SK-N-MC (cell line): ENCODE results near the gene ABHD15.

Experiments used
- DNase-seq: peaks from one replicate; pipeline ENCODE4 v3.0.0-alpha.2; 2011; ENCODE audit warnings: low read depth, low spot score
- H3K27ac ChIP-seq: fragments of 200-600 bp; sonication (generic); 2 replicates; pipeline ENCODE4 v1.5.1; 2016; ENCODE audit warnings: mixed run types
- H3K36me3 ChIP-seq: fragments of 200-600 bp; sonication (generic); 2 replicates; pipeline ENCODE4 v1.6.1; 2017; ENCODE audit warnings: antibody characterized with exemption, low read length, mixed read lengths; ENCODE audit not compliant: insufficient read depth
- H3K4me3 ChIP-seq: fragments of 200-600 bp; sonication (generic); 2 replicates; pipeline ENCODE4 v1.5.1; 2016
- H3K9ac ChIP-seq: fragments of 200-600 bp; sonication (generic); 2 replicates; pipeline ENCODE4 v1.8.0; 2017; ENCODE audit warnings: mixed run types, mixed read lengths; ENCODE audit not compliant: insufficient read length
- H3K9me3 ChIP-seq: fragments of 200-600 bp; sonication (generic); 2 replicates; pipeline ENCODE4 v1.6.1; 2017; ENCODE audit warnings: low read depth, mild to moderate bottlenecking, antibody characterized with exemption, low read length, moderate library complexity, mixed read lengths
- EZH2 ChIP-seq: fragments of 200-600 bp; sonication (generic); IDR thresholded peaks from one replicate; pipeline ENCODE4 v1.6.1; 2017; ENCODE audit warnings: antibody characterized with exemption
- FOXP2 ChIP-seq: optimal IDR thresholded peaks from 2 replicates; pipeline ENCODE3; 2011; ENCODE audit warnings: mild to moderate bottlenecking, moderate library complexity; ENCODE audit not compliant: insufficient read depth; ENCODE audit errors: extremely low read length, control extremely low read depth
- POLR2AphosphoS5 ChIP-seq: IDR thresholded peaks from 2 replicates; pipeline ENCODE4 v1.6.1; 2012; ENCODE audit warnings: mild to moderate bottlenecking, low read depth, low read length, borderline replicate concordance

ABHD15 gene

GRCh38 chr17:29595943-29596774 is 29.3 kb upstream of the ABHD15 start:
- no peak overlapping the region for H3K27ac ChIP-seq

DNA sequence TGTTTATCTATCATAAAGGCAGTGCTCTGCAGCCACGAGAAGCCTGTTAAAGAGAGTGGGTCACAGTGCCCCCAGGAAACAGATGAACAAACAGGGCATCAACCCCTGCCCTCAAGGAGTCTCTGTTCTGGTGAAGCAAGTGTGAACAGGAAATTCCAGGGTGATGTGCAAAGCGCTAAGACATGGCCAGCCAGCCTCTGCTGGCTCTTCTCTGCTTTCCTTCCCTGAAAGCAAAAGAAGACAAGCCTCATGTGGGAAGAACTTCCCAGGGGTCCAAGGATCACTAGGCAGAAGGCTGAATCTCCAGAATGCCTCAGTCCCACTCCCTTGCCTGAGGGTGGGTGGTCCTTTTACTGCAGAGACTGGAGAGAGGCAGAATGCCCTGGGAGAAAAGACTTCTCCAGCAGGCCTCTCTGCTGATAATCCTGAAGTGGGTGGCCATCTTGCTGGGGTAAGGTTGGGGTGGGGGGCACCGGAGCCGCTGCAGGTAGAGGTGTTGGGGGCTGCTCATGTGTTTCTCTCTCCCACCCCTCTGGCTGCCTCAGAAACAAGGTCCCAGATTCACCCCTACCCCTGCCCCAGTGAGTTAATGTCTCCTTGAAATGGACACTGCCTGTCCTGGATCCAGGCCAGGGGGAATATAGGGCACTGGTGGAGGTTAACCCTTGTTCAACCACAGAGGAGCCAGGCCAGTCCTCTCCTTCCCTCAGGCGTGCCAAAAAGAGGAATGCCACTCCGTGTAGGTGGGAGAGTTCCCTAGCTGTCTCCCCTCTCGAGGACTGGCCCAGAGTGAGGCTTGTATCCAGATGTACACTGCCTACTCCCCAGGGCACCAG is 28.5 kb upstream of the ABHD15 start:
- no peak for TF ChIP-seq EZH2
- TF ChIP-seq FOXP2, result no peak
- no peak for TF ChIP-seq POLR2AphosphoS5
- Histone ChIP-seq H3K9me3 (no peaks in the 10 kb centered on the region), H3K4me3 (peak overlapping the region; percentile 85; the same call in 1 of the 2 replicates), H3K36me3 (no peaks in the 10 kb centered on the region), H3K9ac (no peak overlapping the region), H3K27ac (no peak overlapping the region)
- DNase-seq, result no peak

More at GRCh38 chr17:29595943-29596774, 29.3 kb upstream of the ABHD15 start:
- TF ChIP-seq POLR2AphosphoS5 (no peak), EZH2 (no peak), FOXP2 (no peak)
- Histone ChIP-seq H3K36me3 (no peaks in the 10 kb centered on the region), H3K4me3 (no peak overlapping the region), H3K9ac (no peak overlapping the region), H3K9me3 (no peaks in the 10 kb centered on the region)
- DNase-seq, result no peak

GRCh38 chr17:29594519-29595090 is 27.8 kb upstream of the ABHD15 start:
- no peak for DNase-seq
- no peak overlapping the region for H3K27ac ChIP-seq
- H3K4me3 ChIP-seq, result peak overlapping the region; percentile 85
- H3K9me3 ChIP-seq, result no peaks in the 10 kb centered on the region
- H3K9ac ChIP-seq, result no peak overlapping the region
- H3K36me3 ChIP-seq, result no peaks in the 10 kb centered on the region
- TF ChIP-seq EZH2, result no peak
- TF ChIP-seq POLR2AphosphoS5, result no peak

DNA sequence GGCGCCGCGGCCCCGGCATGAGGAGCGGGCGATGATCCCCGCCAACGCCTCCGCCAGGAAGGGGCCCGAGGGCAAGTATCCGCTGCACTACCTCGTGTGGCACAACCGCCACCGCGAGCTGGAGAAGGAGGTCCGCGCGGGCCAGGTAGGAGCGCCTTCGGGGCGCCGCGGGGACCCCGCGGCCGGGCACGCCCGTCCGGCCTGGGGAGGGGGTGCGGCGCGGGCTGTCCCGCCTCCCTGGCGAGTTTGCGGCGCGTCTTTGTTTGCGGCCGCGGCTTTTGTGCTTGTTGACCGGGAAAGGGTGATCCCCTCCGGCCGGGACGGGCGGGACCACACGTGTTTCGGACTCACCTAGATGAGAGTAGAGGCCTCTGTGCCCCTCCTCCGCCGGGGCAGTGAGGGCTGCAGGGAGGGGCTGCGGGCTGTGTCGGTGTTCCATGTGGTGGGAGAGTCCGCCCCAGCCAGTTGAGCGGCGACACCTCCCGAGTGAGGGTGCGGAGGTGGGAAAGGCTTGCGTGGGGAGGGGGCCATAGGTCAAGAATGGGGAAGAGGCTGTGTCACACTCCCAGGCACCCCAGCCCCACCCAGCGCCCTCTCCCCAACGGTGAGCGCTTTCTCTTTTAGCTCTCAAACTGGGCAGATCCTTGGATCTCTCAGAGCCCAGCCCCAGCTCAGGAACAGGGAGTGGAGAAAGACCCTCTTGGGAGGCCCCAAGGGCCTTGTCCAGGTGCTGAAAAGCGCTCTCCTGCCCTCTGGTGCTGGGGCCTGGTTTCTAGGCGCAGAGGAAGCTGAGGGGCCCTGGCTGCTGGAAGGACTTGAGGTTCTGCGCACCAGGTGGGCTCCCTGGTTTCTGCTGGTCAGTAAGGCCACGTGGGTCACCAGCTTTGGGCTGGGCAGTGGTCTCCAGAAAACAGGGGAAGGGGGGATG is 27.0 kb upstream of the ABHD15 start:
- DNase-seq, result no peak
- Histone ChIP-seq H3K36me3 (no peaks in the 10 kb centered on the region), H3K9ac (peak overlapping the region; percentile 75)

GRCh38 chr17:29592850-29593551 is 26.2 kb upstream of the ABHD15 start, which contains the start of gene ANKRD13B:
TSS of gene ANKRD13B (plus strand) at chr17:29593132. CDS start at chr17:29593622, 490 bp downstream.
- peak within 1 kb of the TSS; percentile 87 for H3K27ac ChIP-seq
- no peak for DNase-seq

More for the DNA sequence above, 27.0 kb upstream of the ABHD15 start:
- Histone ChIP-seq H3K4me3 (peak overlapping the region; percentile 85), H3K9me3 (no peaks in the 10 kb centered on the region), H3K27ac (no peak overlapping the region)
- TF ChIP-seq POLR2AphosphoS5, result no peak
- no peak for TF ChIP-seq FOXP2
- TF ChIP-seq EZH2, result no peak

DNA sequence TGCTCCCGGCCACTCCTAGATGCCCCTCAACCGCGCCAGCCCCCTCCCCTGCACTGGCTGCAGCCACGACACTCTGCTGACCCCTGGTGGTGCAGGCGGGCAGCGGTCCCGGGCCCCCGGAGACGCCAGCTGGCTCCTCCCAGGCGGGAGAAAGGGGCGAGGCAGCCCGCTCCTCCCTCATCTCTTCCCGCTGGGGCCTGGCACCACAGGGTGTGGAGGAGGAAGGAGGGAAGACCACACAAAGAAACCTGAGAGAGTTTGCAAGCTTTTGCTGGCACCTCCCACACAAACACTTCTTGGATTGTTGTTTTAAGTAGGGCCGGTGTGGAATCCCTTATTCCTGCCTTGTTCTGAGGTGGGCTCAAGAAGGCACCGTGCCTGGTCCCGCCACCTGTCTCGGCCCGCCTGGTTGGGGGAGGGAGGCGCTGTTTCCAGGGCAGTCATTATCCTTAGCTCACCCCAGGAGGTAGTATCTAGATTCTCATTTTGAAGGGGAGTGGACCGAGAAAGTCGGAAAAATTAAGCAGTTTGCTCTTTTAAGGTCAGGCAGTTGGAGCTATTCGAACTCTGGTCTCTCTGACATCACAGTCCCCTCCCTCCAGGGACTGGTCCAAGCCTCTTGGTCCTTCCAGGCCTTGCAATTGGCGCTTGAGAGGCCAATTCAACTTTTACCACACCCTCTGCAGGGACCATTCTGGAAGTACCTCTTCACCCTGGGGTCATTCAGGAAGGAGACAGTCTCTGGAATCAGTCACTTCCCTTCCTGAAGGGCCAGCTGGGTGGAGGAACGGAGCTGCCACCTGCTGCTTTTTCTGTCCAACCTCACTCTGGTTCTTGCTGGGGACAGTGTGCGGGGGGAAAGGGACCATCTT is 25.1 kb upstream of the ABHD15 start:
- TF ChIP-seq EZH2 (no peak), FOXP2 (no peak), POLR2AphosphoS5 (peak; percentile 69)
- Histone ChIP-seq H3K27ac (peak overlapping the region; percentile 87), H3K4me3 (peak overlapping the region; percentile 80), H3K9ac (no peak overlapping the region), H3K9me3 (no peaks in the 10 kb centered on the region), H3K36me3 (no peaks in the 10 kb centered on the region)
- peak; percentile 35 for DNase-seq

More at GRCh38 chr17:29592850-29593551, 26.2 kb upstream of the ABHD15 start, which contains the start of gene ANKRD13B:
- Histone ChIP-seq H3K9me3 (no peaks in the 10 kb centered on the region), H3K9ac (peak within 1 kb of the TSS; percentile 75), H3K4me3 (peak within 1 kb of the TSS; percentile 85), H3K36me3 (no peaks in the 10 kb centered on the region)
- TF ChIP-seq POLR2AphosphoS5 (no peak), EZH2 (no peak), FOXP2 (no peak)
